GM23338 (cell line): Measurements from ENCODE around the gene PCSK5.

Experiments used
- CREB1 ChIP-seq: fragments of 250-450 bp; sonication (Bioruptor Pico); IDR thresholded peaks from 2 replicates; pipeline ENCODE4 v1.5.0; 2020; ENCODE audit warnings: low read depth, mild to moderate bottlenecking, moderate library complexity
- EZH2 ChIP-seq: fragments of 200-600 bp; sonication (generic); IDR thresholded peaks from one replicate; pipeline ENCODE4 v1.8.0; 2017; ENCODE audit warnings: antibody characterized with exemption, mild to moderate bottlenecking, low read depth; ENCODE audit not compliant: unreplicated experiment
- EZH2phosphoT487 ChIP-seq: fragments of 200-600 bp; sonication (generic); IDR thresholded peaks from one replicate; pipeline ENCODE4 v1.8.1; 2018; ENCODE audit warnings: antibody characterized with exemption; ENCODE audit not compliant: unreplicated experiment
- JUNB ChIP-seq: IDR thresholded peaks from one replicate; pipeline ENCODE4 v1.6.1; 2016; ENCODE audit warnings: antibody characterized with exemption; ENCODE audit not compliant: unreplicated experiment
- NANOG ChIP-seq: IDR thresholded peaks from 2 replicates; pipeline ENCODE4 v1.6.1; 2016; ENCODE audit warnings: antibody characterized with exemption, borderline replicate concordance
- POLR2AphosphoS5 ChIP-seq: IDR thresholded peaks from 2 replicates; pipeline ENCODE4 v1.6.1; 2016; ENCODE audit warnings: antibody characterized with exemption, low read depth
- STAT1 ChIP-seq: IDR thresholded peaks from one replicate; pipeline ENCODE4 v1.6.1; 2016; ENCODE audit warnings: antibody characterized with exemption; ENCODE audit not compliant: unreplicated experiment
- ZNF114 ChIP-seq: fragments of 250-450 bp; sonication (Bioruptor Pico); IDR thresholded peaks from 2 replicates; pipeline ENCODE4 v1.5.0; 2020; ENCODE audit warnings: mild to moderate bottlenecking, moderate library complexity
- ZNF331 ChIP-seq: fragments of 250-450 bp; sonication (Bioruptor Pico); IDR thresholded peaks from 2 replicates; pipeline ENCODE4 v1.5.0; 2020; ENCODE audit warnings: low read depth, mild to moderate bottlenecking, moderate library complexity
- TF ChIP-seq, protein P1 (sequence below), 2 experiments: fragments of 200-600 bp in 1 of 2; sonication (generic) in 1 of 2; conservative IDR thresholded peaks; 2 replicates each; pipeline versions ENCODE4 v1.5.1 to v1.6.1; 2016 to 2017; ENCODE audit warnings: antibody characterized with exemption in 2 of 2, low read depth in 2 of 2, mild to moderate bottlenecking in 2 of 2, moderate library complexity in 1 of 2
- TF ChIP-seq, protein P2 (sequence below): IDR thresholded peaks from one replicate; pipeline ENCODE4 v1.6.1; 2018; ENCODE audit warnings: antibody characterized with exemption; ENCODE audit not compliant: unreplicated experiment
- TF ChIP-seq, protein P3 (sequence below): IDR thresholded peaks from 2 replicates; pipeline ENCODE4 v1.6.1; 2016; ENCODE audit warnings: antibody characterized with exemption
- TF ChIP-seq, protein P4 (sequence below): fragments of 250-450 bp; sonication (Bioruptor Pico); IDR thresholded peaks from 2 replicates; pipeline ENCODE4 v1.5.0; 2020; ENCODE audit warnings: mild to moderate bottlenecking, moderate library complexity

DNA sequence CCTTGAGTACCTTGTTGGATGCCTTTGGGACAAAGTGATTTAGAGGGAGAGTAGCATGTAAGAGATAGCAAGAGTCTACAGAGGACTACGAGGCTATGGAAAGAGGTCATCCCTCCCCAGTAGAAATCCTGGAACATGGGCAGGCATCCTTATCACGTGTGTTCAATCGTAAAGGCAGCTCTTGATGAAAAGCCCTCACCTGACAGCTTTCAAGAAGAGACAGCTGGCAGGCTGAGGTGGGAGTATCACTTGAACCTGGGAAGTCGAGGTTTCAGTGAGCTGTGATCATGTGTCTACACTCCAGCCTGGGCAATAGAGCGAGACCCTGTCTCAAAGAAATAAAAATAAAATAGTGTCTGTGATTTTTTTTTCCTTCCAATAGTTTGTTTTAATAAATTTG lies 112.6 kb downstream of the PCSK5 start:
- TF ChIP-seq, protein P1, sequence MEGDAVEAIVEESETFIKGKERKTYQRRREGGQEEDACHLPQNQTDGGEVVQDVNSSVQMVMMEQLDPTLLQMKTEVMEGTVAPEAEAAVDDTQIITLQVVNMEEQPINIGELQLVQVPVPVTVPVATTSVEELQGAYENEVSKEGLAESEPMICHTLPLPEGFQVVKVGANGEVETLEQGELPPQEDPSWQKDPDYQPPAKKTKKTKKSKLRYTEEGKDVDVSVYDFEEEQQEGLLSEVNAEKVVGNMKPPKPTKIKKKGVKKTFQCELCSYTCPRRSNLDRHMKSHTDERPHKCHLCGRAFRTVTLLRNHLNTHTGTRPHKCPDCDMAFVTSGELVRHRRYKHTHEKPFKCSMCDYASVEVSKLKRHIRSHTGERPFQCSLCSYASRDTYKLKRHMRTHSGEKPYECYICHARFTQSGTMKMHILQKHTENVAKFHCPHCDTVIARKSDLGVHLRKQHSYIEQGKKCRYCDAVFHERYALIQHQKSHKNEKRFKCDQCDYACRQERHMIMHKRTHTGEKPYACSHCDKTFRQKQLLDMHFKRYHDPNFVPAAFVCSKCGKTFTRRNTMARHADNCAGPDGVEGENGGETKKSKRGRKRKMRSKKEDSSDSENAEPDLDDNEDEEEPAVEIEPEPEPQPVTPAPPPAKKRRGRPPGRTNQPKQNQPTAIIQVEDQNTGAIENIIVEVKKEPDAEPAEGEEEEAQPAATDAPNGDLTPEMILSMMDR (conservative IDR thresholded peaks at IDR 0.05; ENCODE audit: low read depth in 2 of 2): no peak
- TF ChIP-seq, protein P2, sequence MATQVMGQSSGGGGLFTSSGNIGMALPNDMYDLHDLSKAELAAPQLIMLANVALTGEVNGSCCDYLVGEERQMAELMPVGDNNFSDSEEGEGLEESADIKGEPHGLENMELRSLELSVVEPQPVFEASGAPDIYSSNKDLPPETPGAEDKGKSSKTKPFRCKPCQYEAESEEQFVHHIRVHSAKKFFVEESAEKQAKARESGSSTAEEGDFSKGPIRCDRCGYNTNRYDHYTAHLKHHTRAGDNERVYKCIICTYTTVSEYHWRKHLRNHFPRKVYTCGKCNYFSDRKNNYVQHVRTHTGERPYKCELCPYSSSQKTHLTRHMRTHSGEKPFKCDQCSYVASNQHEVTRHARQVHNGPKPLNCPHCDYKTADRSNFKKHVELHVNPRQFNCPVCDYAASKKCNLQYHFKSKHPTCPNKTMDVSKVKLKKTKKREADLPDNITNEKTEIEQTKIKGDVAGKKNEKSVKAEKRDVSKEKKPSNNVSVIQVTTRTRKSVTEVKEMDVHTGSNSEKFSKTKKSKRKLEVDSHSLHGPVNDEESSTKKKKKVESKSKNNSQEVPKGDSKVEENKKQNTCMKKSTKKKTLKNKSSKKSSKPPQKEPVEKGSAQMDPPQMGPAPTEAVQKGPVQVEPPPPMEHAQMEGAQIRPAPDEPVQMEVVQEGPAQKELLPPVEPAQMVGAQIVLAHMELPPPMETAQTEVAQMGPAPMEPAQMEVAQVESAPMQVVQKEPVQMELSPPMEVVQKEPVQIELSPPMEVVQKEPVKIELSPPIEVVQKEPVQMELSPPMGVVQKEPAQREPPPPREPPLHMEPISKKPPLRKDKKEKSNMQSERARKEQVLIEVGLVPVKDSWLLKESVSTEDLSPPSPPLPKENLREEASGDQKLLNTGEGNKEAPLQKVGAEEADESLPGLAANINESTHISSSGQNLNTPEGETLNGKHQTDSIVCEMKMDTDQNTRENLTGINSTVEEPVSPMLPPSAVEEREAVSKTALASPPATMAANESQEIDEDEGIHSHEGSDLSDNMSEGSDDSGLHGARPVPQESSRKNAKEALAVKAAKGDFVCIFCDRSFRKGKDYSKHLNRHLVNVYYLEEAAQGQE: no peak
- TF ChIP-seq EZH2 (no peak), EZH2phosphoT487 (no peak), POLR2AphosphoS5 (no peak), CREB1 (CRISPR knock-in tag) (no peak), ZNF331 (CRISPR knock-in tag) (no peak), ZNF114 (no peak), JUNB (no peak), STAT1 (no peak), NANOG (no peak)
- TF ChIP-seq, protein P3, sequence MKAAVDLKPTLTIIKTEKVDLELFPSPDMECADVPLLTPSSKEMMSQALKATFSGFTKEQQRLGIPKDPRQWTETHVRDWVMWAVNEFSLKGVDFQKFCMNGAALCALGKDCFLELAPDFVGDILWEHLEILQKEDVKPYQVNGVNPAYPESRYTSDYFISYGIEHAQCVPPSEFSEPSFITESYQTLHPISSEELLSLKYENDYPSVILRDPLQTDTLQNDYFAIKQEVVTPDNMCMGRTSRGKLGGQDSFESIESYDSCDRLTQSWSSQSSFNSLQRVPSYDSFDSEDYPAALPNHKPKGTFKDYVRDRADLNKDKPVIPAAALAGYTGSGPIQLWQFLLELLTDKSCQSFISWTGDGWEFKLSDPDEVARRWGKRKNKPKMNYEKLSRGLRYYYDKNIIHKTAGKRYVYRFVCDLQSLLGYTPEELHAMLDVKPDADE: no peak
- TF ChIP-seq, protein P4, sequence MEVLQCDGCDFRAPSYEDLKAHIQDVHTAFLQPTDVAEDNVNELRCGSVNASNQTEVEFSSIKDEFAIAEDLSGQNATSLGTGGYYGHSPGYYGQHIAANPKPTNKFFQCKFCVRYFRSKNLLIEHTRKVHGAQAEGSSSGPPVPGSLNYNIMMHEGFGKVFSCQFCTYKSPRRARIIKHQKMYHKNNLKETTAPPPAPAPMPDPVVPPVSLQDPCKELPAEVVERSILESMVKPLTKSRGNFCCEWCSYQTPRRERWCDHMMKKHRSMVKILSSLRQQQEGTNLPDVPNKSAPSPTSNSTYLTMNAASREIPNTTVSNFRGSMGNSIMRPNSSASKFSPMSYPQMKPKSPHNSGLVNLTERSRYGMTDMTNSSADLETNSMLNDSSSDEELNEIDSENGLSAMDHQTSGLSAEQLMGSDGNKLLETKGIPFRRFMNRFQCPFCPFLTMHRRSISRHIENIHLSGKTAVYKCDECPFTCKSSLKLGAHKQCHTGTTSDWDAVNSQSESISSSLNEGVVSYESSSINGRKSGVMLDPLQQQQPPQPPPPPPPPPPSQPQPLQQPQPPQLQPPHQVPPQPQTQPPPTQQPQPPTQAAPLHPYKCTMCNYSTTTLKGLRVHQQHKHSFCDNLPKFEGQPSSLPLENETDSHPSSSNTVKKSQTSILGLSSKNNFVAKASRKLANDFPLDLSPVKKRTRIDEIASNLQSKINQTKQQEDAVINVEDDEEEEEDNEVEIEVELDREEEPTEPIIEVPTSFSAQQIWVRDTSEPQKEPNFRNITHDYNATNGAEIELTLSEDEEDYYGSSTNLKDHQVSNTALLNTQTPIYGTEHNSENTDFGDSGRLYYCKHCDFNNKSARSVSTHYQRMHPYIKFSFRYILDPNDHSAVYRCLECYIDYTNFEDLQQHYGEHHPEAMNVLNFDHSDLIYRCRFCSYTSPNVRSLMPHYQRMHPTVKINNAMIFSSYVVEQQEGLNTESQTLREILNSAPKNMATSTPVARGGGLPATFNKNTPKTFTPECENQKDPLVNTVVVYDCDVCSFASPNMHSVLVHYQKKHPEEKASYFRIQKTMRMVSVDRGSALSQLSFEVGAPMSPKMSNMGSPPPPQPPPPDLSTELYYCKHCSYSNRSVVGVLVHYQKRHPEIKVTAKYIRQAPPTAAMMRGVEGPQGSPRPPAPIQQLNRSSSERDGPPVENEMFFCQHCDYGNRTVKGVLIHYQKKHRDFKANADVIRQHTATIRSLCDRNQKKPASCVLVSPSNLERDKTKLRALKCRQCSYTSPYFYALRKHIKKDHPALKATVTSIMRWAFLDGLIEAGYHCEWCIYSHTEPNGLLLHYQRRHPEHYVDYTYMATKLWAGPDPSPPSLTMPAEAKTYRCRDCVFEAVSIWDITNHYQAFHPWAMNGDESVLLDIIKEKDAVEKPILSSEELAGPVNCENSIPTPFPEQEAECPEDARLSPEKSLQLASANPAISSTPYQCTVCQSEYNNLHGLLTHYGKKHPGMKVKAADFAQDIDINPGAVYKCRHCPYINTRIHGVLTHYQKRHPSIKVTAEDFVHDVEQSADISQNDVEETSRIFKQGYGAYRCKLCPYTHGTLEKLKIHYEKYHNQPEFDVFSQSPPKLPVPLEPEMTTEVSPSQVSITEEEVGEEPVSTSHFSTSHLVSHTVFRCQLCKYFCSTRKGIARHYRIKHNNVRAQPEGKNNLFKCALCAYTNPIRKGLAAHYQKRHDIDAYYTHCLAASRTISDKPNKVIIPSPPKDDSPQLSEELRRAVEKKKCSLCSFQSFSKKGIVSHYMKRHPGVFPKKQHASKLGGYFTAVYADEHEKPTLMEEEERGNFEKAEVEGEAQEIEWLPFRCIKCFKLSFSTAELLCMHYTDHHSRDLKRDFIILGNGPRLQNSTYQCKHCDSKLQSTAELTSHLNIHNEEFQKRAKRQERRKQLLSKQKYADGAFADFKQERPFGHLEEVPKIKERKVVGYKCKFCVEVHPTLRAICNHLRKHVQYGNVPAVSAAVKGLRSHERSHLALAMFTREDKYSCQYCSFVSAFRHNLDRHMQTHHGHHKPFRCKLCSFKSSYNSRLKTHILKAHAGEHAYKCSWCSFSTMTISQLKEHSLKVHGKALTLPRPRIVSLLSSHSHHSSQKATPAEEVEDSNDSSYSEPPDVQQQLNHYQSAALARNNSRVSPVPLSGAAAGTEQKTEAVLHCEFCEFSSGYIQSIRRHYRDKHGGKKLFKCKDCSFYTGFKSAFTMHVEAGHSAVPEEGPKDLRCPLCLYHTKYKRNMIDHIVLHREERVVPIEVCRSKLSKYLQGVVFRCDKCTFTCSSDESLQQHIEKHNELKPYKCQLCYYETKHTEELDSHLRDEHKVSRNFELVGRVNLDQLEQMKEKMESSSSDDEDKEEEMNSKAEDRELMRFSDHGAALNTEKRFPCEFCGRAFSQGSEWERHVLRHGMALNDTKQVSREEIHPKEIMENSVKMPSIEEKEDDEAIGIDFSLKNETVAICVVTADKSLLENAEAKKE (CRISPR knock-in tag): no peak
